Hepatic stellate cell (primary cell): ENCODE measurements around the gene CALR3.
"Not testable (repeated sequence)": the region's sequence is repeated elsewhere in the genome, so short reads cannot be mapped to it uniquely, and the experiment has no call there.

Source experiments
- DNase-seq: peaks from one replicate; pipeline ENCODE4 v3.0.0; 2011; ENCODE audit warnings: low spot score

CALR3 gene

GRCh38 chr19:16457954-16458331 lies 38.0 kb downstream of the CALR3 start:
- no peak for DNase-seq

- DNase-seq = peak; percentile 72
Observed at GRCh38 chr19:16457195-16457953, 38.6 kb downstream of the CALR3 start.

GRCh38 chr19:16456652-16457194 lies 39.2 kb downstream of the CALR3 start:
- DNase-seq = no peak

GRCh38 chr19:16455489-16455888 lies 40.5 kb downstream of the CALR3 start:
- no peak for DNase-seq

- DNase-seq = no peak
Observed at GRCh38 chr19:16454351-16454918, 41.5 kb downstream of the CALR3 start.

GRCh38 chr19:16452325-16452724 lies 43.6 kb downstream of the CALR3 start:
- DNase-seq = no peak

- peak; percentile 29 for DNase-seq
Observed at GRCh38 chr19:16449330-16449961, 46.5 kb downstream of the CALR3 start.

- not testable (repeated sequence) for DNase-seq
Observed at GRCh38 chr19:16448872-16449271, 47.1 kb downstream of the CALR3 start.

GRCh38 chr19:16446724-16447368 lies 49.1 kb downstream of the CALR3 start:
- DNase-seq = peak; percentile 92

GRCh38 chr19:16446108-16446723 lies 49.8 kb downstream of the CALR3 start:
- no peak for DNase-seq

- no peak for DNase-seq
Observed at GRCh38 chr19:16445238-16446107, 50.5 kb downstream of the CALR3 start.

- no peak for DNase-seq
Observed at GRCh38 chr19:16444269-16444600, 51.7 kb downstream of the CALR3 start.

- no peak for DNase-seq
Observed at GRCh38 chr19:16442386-16443276, 53.3 kb downstream of the CALR3 start.

GRCh38 chr19:16441661-16442162 lies 54.3 kb downstream of the CALR3 start:
- no peak for DNase-seq

- DNase-seq = no peak
Observed at GRCh38 chr19:16436780-16437332, 59.1 kb downstream of the CALR3 start.

- no peak for DNase-seq
Observed at GRCh38 chr19:16435999-16436650, 59.8 kb downstream of the CALR3 start.

GRCh38 chr19:16435238-16435917 lies 60.6 kb downstream of the CALR3 start:
- DNase-seq = peak; percentile 94

- DNase-seq = no peak
Observed at GRCh38 chr19:16433986-16434385, 62.0 kb downstream of the CALR3 start.

GRCh38 chr19:16429759-16430091 lies 66.2 kb downstream of the CALR3 start:
- DNase-seq = no peak
